ENCODE data around the gene CYFIP2.
"Not testable (repeated sequence)": the region's sequence is repeated elsewhere in the genome, so short reads cannot be mapped to it uniquely, and the experiment has no call there.

Gene CYFIP2

GRCh38 chr5:157390551-157391297, 124.8 kb downstream of the CYFIP2 start:
- no peak for DNase-seq (ENCODE audit: low spot score)

- no peak for DNase-seq (ENCODE audit: low spot score)
Observed at GRCh38 chr5:157398305-157398704, 132.4 kb downstream of the CYFIP2 start.

GRCh38 chr5:157400741-157401495, 135.0 kb downstream of the CYFIP2 start:
- DNase-seq (ENCODE audit: low spot score) = no peak

- DNase-seq (ENCODE audit: low spot score) = no peak
Observed at GRCh38 chr5:157415838-157416237, 149.9 kb downstream of the CYFIP2 start.

GRCh38 chr5:157419521-157419920, 153.6 kb downstream of the CYFIP2 start:
- not testable (repeated sequence) for DNase-seq (ENCODE audit: low spot score)

- not testable (repeated sequence) for DNase-seq (ENCODE audit: low spot score)
Observed at GRCh38 chr5:157429920-157430319, 164.0 kb downstream of the CYFIP2 start.

GRCh38 chr5:157431544-157432200, 165.7 kb downstream of the CYFIP2 start:
- DNase-seq (ENCODE audit: low spot score) = no peak

- no peak for DNase-seq (ENCODE audit: low spot score)
Observed at GRCh38 chr5:157434096-157434495, 168.2 kb downstream of the CYFIP2 start.

GRCh38 chr5:157443041-157443549, 177.2 kb downstream of the CYFIP2 start:
- DNase-seq (ENCODE audit: low spot score) = no peak

GRCh38 chr5:157444224-157444623, 178.3 kb downstream of the CYFIP2 start:
- DNase-seq (ENCODE audit: low spot score) = no peak

Measured in hematopoietic multipotent progenitor cell treated with erythropoietin and hydrocortisone succinate and interleukin-3 and kit ligand, for 17 days (in vitro differentiated cells).